Neural cell (in vitro differentiated cells): ENCODE data around the gene COL16A1.

ENCODE experiments used
- CTCF ChIP-seq: fragments of 450-650 bp; IDR thresholded peaks from 2 replicates; pipeline ENCODE4 v1.5.1; 2014; ENCODE audit warnings: antibody characterized with exemption, mild to moderate bottlenecking, moderate library complexity; ENCODE audit not compliant: poor library complexity, severe bottlenecking
- EP300 ChIP-seq: fragments of 450-650 bp; conservative IDR thresholded peaks from 2 replicates; pipeline ENCODE4 v1.6.1; 2014; ENCODE audit warnings: antibody characterized with exemption, mild to moderate bottlenecking, moderate library complexity; ENCODE audit not compliant: poor library complexity, severe bottlenecking
- POLR2AphosphoS5 ChIP-seq: IDR thresholded peaks from 2 replicates; pipeline ENCODE4 v1.6.1; 2012
- RAD21 ChIP-seq: fragments of 450-650 bp; conservative IDR thresholded peaks from 2 replicates; pipeline ENCODE4 v1.6.1; 2014; ENCODE audit warnings: antibody characterized with exemption, mild to moderate bottlenecking, moderate library complexity

DNA sequence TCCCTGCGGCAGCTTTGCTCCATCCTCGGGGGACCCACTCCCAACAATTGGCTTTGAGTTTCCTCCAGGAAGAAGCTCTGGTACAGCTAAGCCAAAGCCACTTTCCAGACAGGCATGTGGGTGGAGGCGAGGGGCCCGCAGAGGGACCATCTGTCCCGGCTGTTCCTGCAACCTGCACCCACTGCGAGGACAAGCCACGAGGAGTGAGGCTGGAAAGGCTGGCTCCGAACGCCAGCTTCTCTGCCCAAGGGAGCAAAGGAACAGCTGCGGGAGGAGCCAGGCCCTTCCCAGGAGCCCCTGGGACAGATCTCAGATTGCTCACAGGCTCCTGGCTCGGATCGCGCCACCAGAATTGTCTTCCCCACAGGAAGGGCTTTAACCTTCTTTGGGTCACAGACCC lies 30.8 kb downstream of the COL16A1 start:
- no peak for TF ChIP-seq CTCF
- TF ChIP-seq POLR2AphosphoS5, result no peak
- no peak for TF ChIP-seq EP300
- no peak for TF ChIP-seq RAD21
